Tibial nerve (tissue), 4 donors: Measurements from ENCODE around the gene CDC42SE2. TPM values are rescaled to one million over a fixed set of nuclear protein-coding genes. Genes with fewer than 3 reads are reported as not detected.

ENCODE experiments used
- DNase-seq, 2 donors: peaks; one replicate each; pipeline ENCODE4 v3.0.0-alpha.2; 2019; ENCODE audit warnings: low spot score in 2 of 2
- H3K27ac ChIP-seq, 4 donors: fragments of 200-600 bp; sonication (generic) in 3 of 4; one replicate each; pipeline ENCODE4 v1.5.1; 2017 to 2019; ENCODE audit warnings: mild to moderate bottlenecking in 1 of 4
- H3K27me3 ChIP-seq, 2 donors: fragments of 200-600 bp; sonication (generic) in 1 of 2; one replicate each; pipeline versions ENCODE4 v1.5.1 to v1.6.0; 2017 to 2019
- H3K36me3 ChIP-seq, 3 donors: fragments of 200-600 bp; sonication (generic); one replicate each; pipeline ENCODE4 v1.5.1; 2018 to 2019
- H3K4me1 ChIP-seq, 4 donors: fragments of 200-600 bp; sonication (generic) in 3 of 4; one replicate each; pipeline ENCODE4 v1.5.1; 2017 to 2019
- H3K4me3 ChIP-seq, 4 donors: fragments of 200-600 bp; sonication (generic) in 3 of 4; one replicate each; pipeline ENCODE4 v1.5.1; 2017 to 2019; ENCODE audit warnings: mild to moderate bottlenecking in 1 of 4, moderate library complexity in 1 of 4
- H3K9me3 ChIP-seq, 4 donors: fragments of 200-600 bp; sonication (generic) in 3 of 4; one replicate each; pipeline ENCODE4 v1.5.1; 2017 to 2019
- EP300 ChIP-seq, 2 donors: sonication (generic); formaldehyde crosslinking; IDR thresholded peaks; one replicate each; pipeline ENCODE4 v1.6.1; 2017; ENCODE audit warnings: antibody characterized with exemption in 2 of 2, mild to moderate bottlenecking in 1 of 2
- POLR2A ChIP-seq, 2 donors: fragments of 450-650 bp; IDR thresholded peaks; one replicate each; pipeline ENCODE4 v1.6.1; 2017; ENCODE audit warnings: antibody characterized with exemption in 2 of 2, mild to moderate bottlenecking in 2 of 2, moderate library complexity in 2 of 2
- WGBS, 2 donors: methylation state at CpG; one replicate each; pipeline ENCODE4 v1.1.5; 2018; 5-methylcytosine and 5-hydroxymethylcytosine counted together
- total RNA-seq, 4 donors: library from RNA; depleted of rRNA; stranded (reverse); fragments of >200 nt; gene quantifications; one replicate each; pipeline ENCODE4 v1.1.0, GENCODE V29; 2016
- TF ChIP-seq, protein P1 (sequence below), 5 experiments: fragments of 200-600 bp in 3 of 5; fragments of 450-650 bp in 2 of 5; sonication (generic) in 3 of 5; IDR thresholded peaks; one replicate each; pipeline ENCODE4 v1.5.1; 2016 to 2019; ENCODE audit warnings: antibody characterized with exemption in 5 of 5, mild to moderate bottlenecking in 3 of 5, moderate library complexity in 2 of 5

CDC42SE2 gene
- total RNA-seq, 4 donors from 2014 or later, result 23.1 to 31.8 (median 28.0) TPM

DNA sequence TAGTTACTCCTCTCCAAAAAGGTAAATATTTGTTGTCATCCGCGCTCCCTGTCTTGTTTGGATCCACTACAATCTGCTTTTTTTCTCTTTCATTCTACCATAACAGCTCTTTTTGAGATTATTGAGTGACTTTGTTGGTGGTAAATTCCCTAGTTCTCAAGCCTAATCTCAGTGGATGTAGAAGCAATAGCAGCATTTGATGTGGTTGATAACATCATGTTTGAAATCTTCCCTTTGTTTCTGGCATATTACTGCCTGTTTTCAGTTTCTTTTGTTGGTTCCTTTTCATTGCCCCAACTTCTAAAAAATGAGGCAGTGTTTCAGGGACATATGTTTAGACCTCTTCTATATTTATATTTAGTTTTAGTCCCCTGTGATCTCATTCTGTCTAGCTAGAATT is 8.9 kb downstream of the CDC42SE2 start:
- no peak for DNase-seq
- H3K4me1 ChIP-seq, result peaks cover 0 to 28% (median 2%) of the 10 kb centered on the region in 4 donors
- H3K4me3 ChIP-seq, result no peak overlapping the region
- no peaks in the 10 kb centered on the region for H3K27me3 ChIP-seq
- H3K27ac ChIP-seq, result peak overlapping the region in 1 of 4 donors; percentile 17
- 94 to 99% methylated on average over 2 of the region's 2 CpGs for WGBS, 2 donors
- no peaks in the 10 kb centered on the region for H3K36me3 ChIP-seq
- no peaks in the 10 kb centered on the region for H3K9me3 ChIP-seq
- TF ChIP-seq EP300 (IDR thresholded peaks at IDR 0.05) (no peak), POLR2A (IDR thresholded peaks at IDR 0.05) (no peak)
- TF ChIP-seq, protein P1, sequence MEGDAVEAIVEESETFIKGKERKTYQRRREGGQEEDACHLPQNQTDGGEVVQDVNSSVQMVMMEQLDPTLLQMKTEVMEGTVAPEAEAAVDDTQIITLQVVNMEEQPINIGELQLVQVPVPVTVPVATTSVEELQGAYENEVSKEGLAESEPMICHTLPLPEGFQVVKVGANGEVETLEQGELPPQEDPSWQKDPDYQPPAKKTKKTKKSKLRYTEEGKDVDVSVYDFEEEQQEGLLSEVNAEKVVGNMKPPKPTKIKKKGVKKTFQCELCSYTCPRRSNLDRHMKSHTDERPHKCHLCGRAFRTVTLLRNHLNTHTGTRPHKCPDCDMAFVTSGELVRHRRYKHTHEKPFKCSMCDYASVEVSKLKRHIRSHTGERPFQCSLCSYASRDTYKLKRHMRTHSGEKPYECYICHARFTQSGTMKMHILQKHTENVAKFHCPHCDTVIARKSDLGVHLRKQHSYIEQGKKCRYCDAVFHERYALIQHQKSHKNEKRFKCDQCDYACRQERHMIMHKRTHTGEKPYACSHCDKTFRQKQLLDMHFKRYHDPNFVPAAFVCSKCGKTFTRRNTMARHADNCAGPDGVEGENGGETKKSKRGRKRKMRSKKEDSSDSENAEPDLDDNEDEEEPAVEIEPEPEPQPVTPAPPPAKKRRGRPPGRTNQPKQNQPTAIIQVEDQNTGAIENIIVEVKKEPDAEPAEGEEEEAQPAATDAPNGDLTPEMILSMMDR (IDR thresholded peaks at IDR 0.05), result no peak

DNA sequence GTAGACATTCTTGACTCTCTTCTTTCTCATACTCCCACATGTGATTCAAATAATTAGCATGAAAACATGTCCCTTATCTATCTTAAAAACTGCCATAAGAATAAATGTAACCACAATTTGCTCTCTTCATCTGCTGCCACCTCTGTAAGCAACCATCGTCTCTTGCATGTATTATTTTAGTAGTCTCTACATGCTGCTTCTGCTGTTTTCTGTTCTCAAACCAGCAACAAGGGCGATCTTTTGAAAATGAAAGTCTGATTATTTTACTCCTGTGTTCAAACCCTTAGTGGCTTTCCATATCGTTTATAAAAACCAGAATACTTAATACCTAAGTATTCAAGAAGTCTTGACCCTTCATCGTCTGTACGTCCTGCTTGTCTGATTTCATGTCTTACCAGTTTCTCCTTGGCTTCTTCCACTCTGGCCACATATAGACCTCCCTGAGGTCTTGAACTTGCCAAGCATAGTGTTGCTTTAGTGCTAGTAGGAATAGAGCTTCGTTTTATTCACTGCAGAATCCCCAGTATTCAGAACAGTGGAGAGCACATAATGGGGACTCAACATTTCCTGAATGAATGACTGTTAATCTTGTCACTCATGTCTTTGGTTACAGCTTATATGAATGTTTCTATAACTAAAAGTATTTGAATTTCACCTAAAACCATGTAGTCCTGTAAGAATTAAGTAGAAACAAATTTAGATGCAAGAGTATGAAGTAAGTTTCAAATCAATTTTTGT is 10.6 kb downstream of the CDC42SE2 start:
- WGBS, 2 donors, result 75 to 79% methylated on average over 6 of the region's 6 CpGs
- Histone ChIP-seq H3K9me3 (no peaks in the 10 kb centered on the region), H3K27ac (no peak overlapping the region), H3K36me3 (no peaks in the 10 kb centered on the region), H3K4me1 (peaks cover 0 to 23% (median under 1%) of the 10 kb centered on the region in 4 donors), H3K27me3 (no peaks in the 10 kb centered on the region), H3K4me3 (no peak overlapping the region)
- TF ChIP-seq EP300 (IDR thresholded peaks at IDR 0.05) (no peak), POLR2A (IDR thresholded peaks at IDR 0.05) (no peak)
- TF ChIP-seq, protein P1 (IDR thresholded peaks at IDR 0.05), result no peak
- DNase-seq, result no peak

DNA sequence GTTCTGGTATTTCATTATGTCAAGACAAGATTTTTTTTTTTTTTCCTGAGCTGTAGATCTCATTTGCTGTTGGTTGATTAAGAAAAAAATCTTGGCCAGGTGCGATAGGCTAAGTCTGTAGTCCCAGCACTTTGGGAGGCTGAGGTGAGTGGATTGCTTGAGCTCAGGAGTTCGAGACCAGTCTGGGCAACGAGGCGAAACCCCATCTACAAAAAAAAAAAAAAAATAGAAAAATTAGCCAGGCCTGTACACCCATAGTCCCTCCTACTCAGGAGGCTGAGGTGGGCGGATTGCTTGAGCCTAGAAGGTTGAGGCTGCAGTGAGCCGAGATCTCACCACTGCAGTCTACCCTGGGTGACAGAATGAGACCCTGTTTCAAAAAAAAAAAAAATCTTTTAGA is 12.2 kb downstream of the CDC42SE2 start:
- no peak for DNase-seq
- no peak for TF ChIP-seq EP300 (IDR thresholded peaks at IDR 0.05)
- TF ChIP-seq, protein P1 (IDR thresholded peaks at IDR 0.05), result no peak
- TF ChIP-seq POLR2A (IDR thresholded peaks at IDR 0.05), result no peak
- no peak overlapping the region for H3K4me3 ChIP-seq
- no peaks in the 10 kb centered on the region for H3K36me3 ChIP-seq
- no peak overlapping the region for H3K27ac ChIP-seq
- no peaks in the 10 kb centered on the region for H3K9me3 ChIP-seq
- no peaks in the 10 kb centered on the region for H3K27me3 ChIP-seq
- H3K4me1 ChIP-seq, result peaks cover 0 to 31% (median 11%) of the 10 kb centered on the region in 4 donors
- 91 to 92% methylated on average over 6 of the region's 6 CpGs for WGBS, 2 donors

DNA sequence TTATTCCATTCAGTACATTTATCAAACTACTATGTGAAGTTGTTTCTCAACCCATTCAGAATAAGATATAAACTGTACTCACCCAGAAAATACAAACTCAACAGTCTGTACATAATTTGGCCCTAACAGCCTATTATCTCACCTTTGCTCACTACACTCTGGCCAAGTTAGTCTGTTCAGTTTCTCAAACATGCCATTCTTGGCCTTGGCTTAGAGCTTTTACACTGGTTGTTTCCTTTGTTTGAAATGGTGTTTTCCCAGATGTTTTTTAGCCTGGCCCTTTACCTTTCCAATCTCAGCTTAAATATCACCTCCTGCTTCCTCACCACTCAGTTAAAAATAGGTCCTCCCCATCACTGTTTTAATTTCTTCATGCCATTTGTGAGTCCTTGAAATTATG is 13.6 kb downstream of the CDC42SE2 start:
- H3K4me3 ChIP-seq, result no peak overlapping the region

More for the DNA sequence above, 13.6 kb downstream of the CDC42SE2 start:
- no peaks in the 10 kb centered on the region for H3K27me3 ChIP-seq
- no peaks in the 10 kb centered on the region for H3K9me3 ChIP-seq
- TF ChIP-seq, protein P1 (IDR thresholded peaks at IDR 0.05), result no peak
- TF ChIP-seq EP300 (IDR thresholded peaks at IDR 0.05) (no peak), POLR2A (IDR thresholded peaks at IDR 0.05) (no peak)
- DNase-seq, result no peak
- no peaks in the 10 kb centered on the region for H3K36me3 ChIP-seq
- no peak overlapping the region for H3K27ac ChIP-seq
- H3K4me1 ChIP-seq, result peaks cover 0 to 32% (median 19%) of the 10 kb centered on the region in 4 donors
